Measurements from ENCODE around the gene CCDC7. TPM values are rescaled to one million over a fixed set of nuclear protein-coding genes. Genes with fewer than 3 reads are reported as not detected.

CCDC7 gene
- total RNA-seq, 6 experiments from 2014 or later = 4.1 to 12.4 (median 6.0) TPM

GRCh38 chr10:32403091-32403490, 42.8 kb upstream of the CCDC7 start:
- no peaks in the 10 kb centered on the region for H3K9me3 ChIP-seq
- H3K36me3 ChIP-seq = no peaks in the 10 kb centered on the region
- WGBS (ENCODE audit: insufficient coverage, low coverage, low lambda C conversion rate, missing lambda C conversion rate) = 13% methylated on average over 2 of the region's 2 CpGs
- DNase-seq (no peak), ATAC-seq (peak in 2 of 4 donors; percentile 46 to 68)
- no peak overlapping the region for H3K4me3 ChIP-seq
- no peak overlapping the region for H3K27ac ChIP-seq
- intact Hi-C loops (cut with DNase I) = no loop called here
- no peaks in the 10 kb centered on the region for H3K27me3 ChIP-seq
- H3K4me1 ChIP-seq = no peaks in the 10 kb centered on the region
- TF ChIP-seq, protein P1, sequence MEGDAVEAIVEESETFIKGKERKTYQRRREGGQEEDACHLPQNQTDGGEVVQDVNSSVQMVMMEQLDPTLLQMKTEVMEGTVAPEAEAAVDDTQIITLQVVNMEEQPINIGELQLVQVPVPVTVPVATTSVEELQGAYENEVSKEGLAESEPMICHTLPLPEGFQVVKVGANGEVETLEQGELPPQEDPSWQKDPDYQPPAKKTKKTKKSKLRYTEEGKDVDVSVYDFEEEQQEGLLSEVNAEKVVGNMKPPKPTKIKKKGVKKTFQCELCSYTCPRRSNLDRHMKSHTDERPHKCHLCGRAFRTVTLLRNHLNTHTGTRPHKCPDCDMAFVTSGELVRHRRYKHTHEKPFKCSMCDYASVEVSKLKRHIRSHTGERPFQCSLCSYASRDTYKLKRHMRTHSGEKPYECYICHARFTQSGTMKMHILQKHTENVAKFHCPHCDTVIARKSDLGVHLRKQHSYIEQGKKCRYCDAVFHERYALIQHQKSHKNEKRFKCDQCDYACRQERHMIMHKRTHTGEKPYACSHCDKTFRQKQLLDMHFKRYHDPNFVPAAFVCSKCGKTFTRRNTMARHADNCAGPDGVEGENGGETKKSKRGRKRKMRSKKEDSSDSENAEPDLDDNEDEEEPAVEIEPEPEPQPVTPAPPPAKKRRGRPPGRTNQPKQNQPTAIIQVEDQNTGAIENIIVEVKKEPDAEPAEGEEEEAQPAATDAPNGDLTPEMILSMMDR (IDR thresholded peaks at IDR 0.05) = no peak
- no peak for TF ChIP-seq POLR2A (IDR thresholded peaks at IDR 0.05)

GRCh38 chr10:32408690-32409089, 37.2 kb upstream of the CCDC7 start:
- Histone ChIP-seq H3K9me3 (no peaks in the 10 kb centered on the region), H3K36me3 (no peaks in the 10 kb centered on the region), H3K4me1 (no peaks in the 10 kb centered on the region), H3K27ac (no peak overlapping the region), H3K27me3 (no peaks in the 10 kb centered on the region), H3K4me3 (no peak overlapping the region)
- WGBS (ENCODE audit: insufficient coverage, low coverage, low lambda C conversion rate, missing lambda C conversion rate) = 90% methylated on average over 2 of the region's 5 CpGs
- TF ChIP-seq POLR2A (IDR thresholded peaks at IDR 0.05) = no peak
- TF ChIP-seq, protein P1 (IDR thresholded peaks at IDR 0.05) = no peak
- intact Hi-C loops (cut with DNase I) = no loop called here
- ATAC-seq (no peak), DNase-seq (no peak)

DNA sequence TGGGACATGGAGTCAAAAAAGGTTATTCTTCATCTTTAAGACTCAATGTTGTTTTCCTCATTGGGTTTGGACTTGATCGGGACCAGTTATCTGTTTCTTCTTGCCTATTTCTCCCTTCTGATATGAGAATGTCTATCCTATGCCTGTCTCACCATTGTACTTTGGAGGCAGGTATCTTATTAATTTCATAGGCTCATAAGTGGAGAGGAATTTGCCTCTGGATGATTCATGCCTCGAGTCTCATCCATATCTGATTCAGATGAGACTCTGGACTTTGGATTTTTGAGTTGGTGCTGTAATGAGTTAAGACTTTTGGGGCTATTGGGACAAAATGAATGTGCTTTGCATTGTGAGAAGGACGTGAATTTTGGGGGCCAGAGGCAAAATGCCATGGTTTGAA, 36.2 kb upstream of the CCDC7 start:
- H3K4me1 ChIP-seq = no peaks in the 10 kb centered on the region
- H3K36me3 ChIP-seq = no peaks in the 10 kb centered on the region
- DNase-seq (no peak), ATAC-seq (no peak)
- 75% methylated on average over 3 of the region's 3 CpGs for WGBS (ENCODE audit: insufficient coverage, low coverage, low lambda C conversion rate, missing lambda C conversion rate)
- no peak overlapping the region for H3K4me3 ChIP-seq
- no peaks in the 10 kb centered on the region for H3K9me3 ChIP-seq
- intact Hi-C loops (cut with DNase I) = no loop called here
- no peak overlapping the region for H3K27ac ChIP-seq
- no peaks in the 10 kb centered on the region for H3K27me3 ChIP-seq
- no peak for TF ChIP-seq POLR2A (IDR thresholded peaks at IDR 0.05)
- TF ChIP-seq, protein P1 (IDR thresholded peaks at IDR 0.05) = no peak

GRCh38 chr10:32410569-32410968, 35.4 kb upstream of the CCDC7 start:
- Histone ChIP-seq H3K4me3 (no peak overlapping the region), H3K9me3 (no peaks in the 10 kb centered on the region), H3K36me3 (no peaks in the 10 kb centered on the region), H3K27me3 (no peaks in the 10 kb centered on the region), H3K27ac (no peak overlapping the region), H3K4me1 (no peaks in the 10 kb centered on the region)
- TF ChIP-seq POLR2A (IDR thresholded peaks at IDR 0.05) = no peak
- DNase-seq (no peak), ATAC-seq (no peak)
- intact Hi-C loops (cut with DNase I) = no loop called here
- WGBS (ENCODE audit: insufficient coverage, low coverage, low lambda C conversion rate, missing lambda C conversion rate) = 94% methylated on average over 8 of the region's 8 CpGs

GRCh38 chr10:32411797-32412498, 34.0 kb upstream of the CCDC7 start:
- Histone ChIP-seq H3K4me3 (no peak overlapping the region), H3K36me3 (no peaks in the 10 kb centered on the region), H3K9me3 (no peaks in the 10 kb centered on the region), H3K27ac (no peak overlapping the region), H3K27me3 (no peaks in the 10 kb centered on the region), H3K4me1 (no peaks in the 10 kb centered on the region)
- ATAC-seq (peak in 2 of 4 donors; percentile 47 to 49), DNase-seq (no peak)
- TF ChIP-seq POLR2A (IDR thresholded peaks at IDR 0.05) = no peak
- TF ChIP-seq, protein P1 (IDR thresholded peaks at IDR 0.05) = no peak
- intact Hi-C loops (cut with DNase I) = no loop called here
- 49% methylated on average over 2 of the region's 2 CpGs for WGBS (ENCODE audit: insufficient coverage, low coverage, low lambda C conversion rate, missing lambda C conversion rate)

Data from right lobe of liver (tissue), 6 donors.